ENCODE measurements around the gene SH3BGRL2. TPM values are rescaled to one million over a fixed set of nuclear protein-coding genes. Genes with fewer than 3 reads are reported as not detected.
A peak's percentile ranks its signal among the peaks of the same experiment; 100 is the strongest.

The SH3BGRL2 gene
- total and polyA plus RNA-seq, 9 donors, result 6.3 to 9.5 (median 8.2) TPM

DNA sequence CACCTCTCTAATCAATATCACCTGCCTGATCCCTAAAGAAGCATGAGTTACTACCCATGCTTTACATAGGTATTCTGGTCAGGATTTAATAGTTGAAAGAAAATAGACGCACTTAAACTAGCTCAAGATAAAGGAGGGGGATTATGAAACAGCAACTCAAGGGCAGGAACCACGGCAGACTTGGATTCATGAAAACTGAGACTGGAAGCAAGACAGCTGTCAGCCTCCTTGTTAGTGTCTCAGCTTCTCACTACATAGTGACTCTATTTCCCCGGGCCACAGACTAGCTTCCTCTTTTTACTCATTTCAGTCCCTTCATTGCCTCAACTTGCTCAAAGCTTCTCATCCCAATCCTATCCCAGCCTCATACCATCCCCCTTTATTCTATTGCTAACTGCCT is 4.3 kb upstream of the SH3BGRL2 start:
- H3K27ac ChIP-seq (ENCODE audit: low read length), result no peak overlapping the region
- 61% methylated on average over 2 of the region's 3 CpGs for WGBS (ENCODE audit: insufficient coverage)
- no peak overlapping the region for H3K4me3 ChIP-seq (ENCODE audit: low read length)
- no peaks in the 10 kb centered on the region for H3K9me3 ChIP-seq (replicated peaks; ENCODE audit: control insufficient read depth, low read depth, low read length)
- H3K36me3 ChIP-seq (ENCODE audit: control insufficient read depth, insufficient read depth, low read length), result no peaks in the 10 kb centered on the region
- peaks cover 7% of the 10 kb centered on the region for H3K4me1 ChIP-seq (ENCODE audit: control insufficient read depth, insufficient read depth, low read length)
- no peak for DNase-seq
- H3K27me3 ChIP-seq (ENCODE audit: control insufficient read depth, insufficient read depth, low read length), result peaks cover 14% of the 10 kb centered on the region

DNA sequence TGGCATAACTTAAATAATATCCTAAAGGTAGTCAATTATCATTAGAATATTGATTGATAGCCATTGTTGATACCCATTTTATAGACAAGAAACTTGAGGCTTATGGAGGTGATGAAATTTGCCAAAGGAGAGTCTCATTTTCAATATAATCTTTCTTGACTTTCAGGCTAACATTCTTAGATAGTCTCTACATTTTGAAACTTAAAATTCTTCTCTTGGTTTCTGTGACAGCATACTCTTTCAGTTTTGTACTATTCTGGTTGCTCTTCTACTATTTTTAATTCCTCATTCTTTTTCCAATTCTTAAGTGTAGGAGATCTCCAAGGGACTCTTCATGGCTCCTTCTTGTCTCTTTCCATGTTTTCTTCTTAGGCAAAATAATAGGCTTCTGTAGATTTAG is 3.7 kb upstream of the SH3BGRL2 start:
- DNase-seq, result no peak
- peaks cover 14% of the 10 kb centered on the region for H3K27me3 ChIP-seq (ENCODE audit: control insufficient read depth, insufficient read depth, low read length)
- H3K9me3 ChIP-seq (replicated peaks; ENCODE audit: control insufficient read depth, low read depth, low read length), result no peaks in the 10 kb centered on the region
- peaks cover 7% of the 10 kb centered on the region for H3K4me1 ChIP-seq (ENCODE audit: control insufficient read depth, insufficient read depth, low read length)
- H3K27ac ChIP-seq (ENCODE audit: low read length), result no peak overlapping the region
- no peak overlapping the region for H3K4me3 ChIP-seq (ENCODE audit: low read length)
- H3K36me3 ChIP-seq (ENCODE audit: control insufficient read depth, insufficient read depth, low read length), result no peaks in the 10 kb centered on the region

DNA sequence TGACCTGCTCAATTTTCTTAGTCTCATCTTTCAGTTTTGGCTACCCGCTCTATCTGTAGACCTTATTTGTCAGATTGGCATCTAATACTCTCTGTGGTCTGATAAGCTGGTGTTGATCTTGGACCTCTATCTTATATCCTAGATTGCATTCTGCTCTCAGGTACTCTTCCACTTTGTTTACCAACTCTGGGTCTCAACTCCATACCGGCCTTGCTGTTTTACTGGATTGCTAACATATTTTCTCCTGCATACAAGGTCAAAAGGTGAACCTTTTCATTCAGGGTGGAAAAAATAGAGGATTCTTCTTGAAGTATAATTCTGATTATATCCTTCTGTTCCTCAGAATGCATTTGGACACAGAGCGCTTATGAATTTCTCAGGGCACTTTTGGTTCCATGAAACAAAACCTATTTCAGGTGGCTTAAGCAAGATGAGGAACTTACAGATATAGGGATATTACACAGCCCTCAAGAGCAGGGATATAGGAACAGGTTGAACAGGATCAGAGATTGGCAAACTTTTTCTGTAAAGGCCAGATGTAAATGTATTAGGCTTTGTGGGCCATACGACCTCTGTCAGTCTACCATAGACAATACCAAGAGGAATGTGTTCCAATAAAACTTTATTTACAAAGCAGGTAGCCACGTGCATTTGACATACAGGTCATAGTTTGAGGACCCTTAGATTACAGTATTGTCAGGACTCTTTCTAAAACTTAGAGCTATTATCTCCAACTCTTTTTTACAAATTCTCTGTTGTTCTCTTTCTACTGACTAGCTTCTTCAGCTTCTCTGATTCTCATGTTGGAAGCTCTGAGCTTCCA is 2.5 kb upstream of the SH3BGRL2 start:
- H3K27me3 ChIP-seq (ENCODE audit: control insufficient read depth, insufficient read depth, low read length), result peaks cover 14% of the 10 kb centered on the region
- H3K4me1 ChIP-seq (ENCODE audit: control insufficient read depth, insufficient read depth, low read length), result peaks cover 7% of the 10 kb centered on the region
- H3K36me3 ChIP-seq (ENCODE audit: control insufficient read depth, insufficient read depth, low read length), result no peaks in the 10 kb centered on the region
- no peaks in the 10 kb centered on the region for H3K9me3 ChIP-seq (replicated peaks; ENCODE audit: control insufficient read depth, low read depth, low read length)
- no CpG with 5 or more reads among the region's 5 CpGs for WGBS (ENCODE audit: insufficient coverage)
- H3K4me3 ChIP-seq (ENCODE audit: low read length), result no peak overlapping the region
- DNase-seq, result no peak
- no peak overlapping the region for H3K27ac ChIP-seq (ENCODE audit: low read length)

DNA sequence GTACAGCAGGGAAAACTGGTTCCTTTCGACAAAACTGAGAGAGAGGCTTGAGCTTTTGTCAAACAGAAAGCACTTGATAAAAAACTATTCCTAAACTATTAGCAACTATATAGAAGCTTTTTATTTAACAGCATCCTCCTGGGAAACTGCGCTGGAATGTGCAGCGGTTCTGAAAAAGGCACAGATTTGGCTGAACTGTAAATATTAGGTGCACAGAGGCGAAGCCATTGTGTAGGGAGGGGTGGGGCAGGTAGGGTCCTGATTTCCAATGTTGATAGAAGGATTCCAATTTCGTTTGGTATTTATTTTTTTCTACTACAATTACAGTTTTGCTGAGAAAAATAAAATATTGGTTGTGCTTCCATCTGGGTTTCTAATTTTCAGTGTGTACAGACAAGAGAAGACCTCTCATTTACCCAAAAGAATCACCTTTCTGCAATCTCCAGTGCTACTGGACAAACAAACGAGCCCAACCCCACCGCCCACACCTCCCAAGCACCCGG is 698 bp upstream of the SH3BGRL2 start:
- Histone ChIP-seq H3K27ac (ENCODE audit: low read length) (no peak overlapping the region), H3K27me3 (ENCODE audit: control insufficient read depth, insufficient read depth, low read length) (peaks cover 14% of the 10 kb centered on the region), H3K4me3 (ENCODE audit: low read length) (peak overlapping the region; percentile 56), H3K4me1 (ENCODE audit: control insufficient read depth, insufficient read depth, low read length) (peaks cover 9% of the 10 kb centered on the region), H3K36me3 (ENCODE audit: control insufficient read depth, insufficient read depth, low read length) (no peaks in the 10 kb centered on the region), H3K9me3 (replicated peaks; ENCODE audit: control insufficient read depth, low read depth, low read length) (no peaks in the 10 kb centered on the region)
- WGBS (ENCODE audit: insufficient coverage), result 0% methylated on average over 3 of the region's 8 CpGs
- DNase-seq, result no peak

GRCh38 chr6:79631693-79632172 is 604 bp downstream of the SH3BGRL2 start:
- peak overlapping the region; percentile 56 for H3K4me3 ChIP-seq (ENCODE audit: low read length)
- no peaks in the 10 kb centered on the region for H3K36me3 ChIP-seq (ENCODE audit: control insufficient read depth, insufficient read depth, low read length)
- peaks cover 14% of the 10 kb centered on the region for H3K27me3 ChIP-seq (ENCODE audit: control insufficient read depth, insufficient read depth, low read length)
- H3K4me1 ChIP-seq (ENCODE audit: control insufficient read depth, insufficient read depth, low read length), result peaks cover 9% of the 10 kb centered on the region
- H3K9me3 ChIP-seq (replicated peaks; ENCODE audit: control insufficient read depth, low read depth, low read length), result no peaks in the 10 kb centered on the region
- H3K27ac ChIP-seq (ENCODE audit: low read length), result no peak overlapping the region
- no CpG with 5 or more reads among the region's 12 CpGs for WGBS (ENCODE audit: insufficient coverage)
- no peak for DNase-seq

DNA sequence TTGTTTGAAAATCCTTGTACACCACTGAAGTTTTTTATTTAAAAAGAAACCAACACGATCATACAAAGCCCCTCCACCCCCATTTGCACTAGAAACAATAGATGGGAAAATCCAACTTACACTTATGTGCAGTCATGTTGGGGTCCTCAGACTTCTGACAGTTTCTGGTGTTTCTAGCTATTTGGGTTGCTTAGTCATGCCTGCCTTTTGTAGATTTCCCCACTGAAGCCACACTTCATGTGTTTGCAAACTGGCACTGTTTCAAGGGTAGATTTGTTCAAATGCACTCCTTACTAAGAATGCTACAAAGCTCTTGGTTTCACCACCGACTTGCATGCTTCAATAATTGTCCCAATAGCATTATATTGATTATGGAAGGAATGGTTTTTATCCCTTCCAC is 1.5 kb downstream of the SH3BGRL2 start:
- Histone ChIP-seq H3K36me3 (ENCODE audit: control insufficient read depth, insufficient read depth, low read length) (no peaks in the 10 kb centered on the region), H3K27ac (ENCODE audit: low read length) (no peak overlapping the region), H3K4me1 (ENCODE audit: control insufficient read depth, insufficient read depth, low read length) (peaks cover 9% of the 10 kb centered on the region), H3K4me3 (ENCODE audit: low read length) (no peak overlapping the region), H3K27me3 (ENCODE audit: control insufficient read depth, insufficient read depth, low read length) (peaks cover 14% of the 10 kb centered on the region), H3K9me3 (replicated peaks; ENCODE audit: control insufficient read depth, low read depth, low read length) (no peaks in the 10 kb centered on the region)
- no peak for DNase-seq
- WGBS (ENCODE audit: insufficient coverage), result no CpG with 5 or more reads among the region's 2 CpGs

DNA sequence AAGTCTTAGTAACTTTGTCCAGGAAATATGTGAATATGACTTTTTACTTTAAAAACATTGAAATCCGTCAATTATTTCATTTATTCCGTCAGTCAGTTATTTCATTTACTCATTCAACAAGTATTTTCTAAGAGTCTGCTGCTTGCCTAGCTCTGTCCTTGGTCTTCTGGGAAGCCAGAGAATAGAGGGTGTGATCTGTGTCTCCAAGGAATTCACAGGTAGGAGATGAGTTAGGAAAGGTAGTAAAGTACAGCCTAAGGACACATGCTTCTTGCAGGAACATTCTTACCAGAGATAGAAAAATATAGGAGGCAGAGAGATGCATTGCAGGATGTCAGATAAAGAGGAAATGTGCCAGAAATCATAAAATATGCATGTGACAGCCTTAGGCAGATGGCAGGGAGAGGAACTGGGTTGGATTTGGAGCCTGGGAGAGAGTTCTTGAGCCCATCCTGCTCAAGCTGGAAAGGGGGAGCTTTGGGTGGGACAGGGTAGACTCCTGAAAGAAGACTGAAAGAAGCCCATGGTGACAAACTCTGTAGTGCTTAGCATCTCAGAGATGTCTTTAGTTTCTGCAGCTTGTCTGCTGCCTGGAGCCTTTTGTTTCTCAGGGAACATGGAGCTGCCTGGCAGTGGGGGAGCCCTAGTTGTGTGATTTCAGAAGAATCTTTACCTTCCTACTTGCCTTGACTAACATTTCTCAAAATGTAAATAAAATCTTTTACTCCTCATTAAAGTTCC is 3.5 kb downstream of the SH3BGRL2 start:
- H3K9me3 ChIP-seq (replicated peaks; ENCODE audit: control insufficient read depth, low read depth, low read length), result no peaks in the 10 kb centered on the region
- peaks cover 9% of the 10 kb centered on the region for H3K4me1 ChIP-seq (ENCODE audit: control insufficient read depth, insufficient read depth, low read length)
- no peak overlapping the region for H3K27ac ChIP-seq (ENCODE audit: low read length)
- H3K4me3 ChIP-seq (ENCODE audit: low read length), result no peak overlapping the region
- H3K27me3 ChIP-seq (ENCODE audit: control insufficient read depth, insufficient read depth, low read length), result peaks cover 14% of the 10 kb centered on the region
- no peak for DNase-seq
- WGBS (ENCODE audit: insufficient coverage), result no CpG with 5 or more reads among the region's 2 CpGs
- no peaks in the 10 kb centered on the region for H3K36me3 ChIP-seq (ENCODE audit: control insufficient read depth, insufficient read depth, low read length)

DNA sequence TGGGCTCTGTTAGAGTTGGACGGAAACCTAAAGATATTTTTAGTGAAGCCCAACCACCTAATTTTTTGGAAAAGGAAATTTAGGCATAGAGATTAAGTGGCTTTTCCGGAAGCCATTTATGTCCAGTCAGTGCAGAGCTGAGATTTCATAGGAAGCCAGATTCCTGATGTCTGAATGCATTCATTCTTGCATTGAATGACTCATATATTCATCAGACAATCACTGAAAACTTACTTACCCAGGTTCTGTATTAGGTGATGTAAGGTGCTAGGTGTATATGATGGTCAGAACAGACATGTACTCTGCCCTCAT is 4.1 kb downstream of the SH3BGRL2 start:
- no CpG with 5 or more reads among the region's 2 CpGs for WGBS (ENCODE audit: insufficient coverage)
- no peaks in the 10 kb centered on the region for H3K36me3 ChIP-seq (ENCODE audit: control insufficient read depth, insufficient read depth, low read length)
- no peak overlapping the region for H3K4me3 ChIP-seq (ENCODE audit: low read length)
- no peaks in the 10 kb centered on the region for H3K9me3 ChIP-seq (replicated peaks; ENCODE audit: control insufficient read depth, low read depth, low read length)
- no peak overlapping the region for H3K27ac ChIP-seq (ENCODE audit: low read length)
- H3K4me1 ChIP-seq (ENCODE audit: control insufficient read depth, insufficient read depth, low read length), result peaks cover 9% of the 10 kb centered on the region
- peak; percentile 27 for DNase-seq
- peaks cover 14% of the 10 kb centered on the region for H3K27me3 ChIP-seq (ENCODE audit: control insufficient read depth, insufficient read depth, low read length)

GRCh38 chr6:79636673-79637072 is 5.5 kb downstream of the SH3BGRL2 start:
- H3K9me3 ChIP-seq (replicated peaks; ENCODE audit: control insufficient read depth, low read depth, low read length), result no peaks in the 10 kb centered on the region
- peaks cover 2% of the 10 kb centered on the region for H3K4me1 ChIP-seq (ENCODE audit: control insufficient read depth, insufficient read depth, low read length)
- peaks cover 2% of the 10 kb centered on the region for H3K27me3 ChIP-seq (ENCODE audit: control insufficient read depth, insufficient read depth, low read length)
- no peak for DNase-seq
- no peak overlapping the region for H3K27ac ChIP-seq (ENCODE audit: low read length)
- H3K4me3 ChIP-seq (ENCODE audit: low read length), result no peak overlapping the region
- H3K36me3 ChIP-seq (ENCODE audit: control insufficient read depth, insufficient read depth, low read length), result no peaks in the 10 kb centered on the region
- WGBS (ENCODE audit: insufficient coverage), result no CpG with 5 or more reads among the region's 1 CpG

Data from muscle of leg (tissue), 11 donors.